Stimulated activated CD8-positive, alpha-beta memory T cell treated with anti-CD3 and anti-CD28 coated beads, Interleukin-12 subunit alpha, Interleukin-12 subunit beta, amount 100 ng/mL, for 24 hours (primary cell): ENCODE results near the gene SATB2.

ENCODE experiments used
- DNase-seq: peaks from one replicate; pipeline ENCODE4 v3.0.0-alpha.2; 2020; ENCODE audit errors: extremely low read depth

Gene SATB2

DNA sequence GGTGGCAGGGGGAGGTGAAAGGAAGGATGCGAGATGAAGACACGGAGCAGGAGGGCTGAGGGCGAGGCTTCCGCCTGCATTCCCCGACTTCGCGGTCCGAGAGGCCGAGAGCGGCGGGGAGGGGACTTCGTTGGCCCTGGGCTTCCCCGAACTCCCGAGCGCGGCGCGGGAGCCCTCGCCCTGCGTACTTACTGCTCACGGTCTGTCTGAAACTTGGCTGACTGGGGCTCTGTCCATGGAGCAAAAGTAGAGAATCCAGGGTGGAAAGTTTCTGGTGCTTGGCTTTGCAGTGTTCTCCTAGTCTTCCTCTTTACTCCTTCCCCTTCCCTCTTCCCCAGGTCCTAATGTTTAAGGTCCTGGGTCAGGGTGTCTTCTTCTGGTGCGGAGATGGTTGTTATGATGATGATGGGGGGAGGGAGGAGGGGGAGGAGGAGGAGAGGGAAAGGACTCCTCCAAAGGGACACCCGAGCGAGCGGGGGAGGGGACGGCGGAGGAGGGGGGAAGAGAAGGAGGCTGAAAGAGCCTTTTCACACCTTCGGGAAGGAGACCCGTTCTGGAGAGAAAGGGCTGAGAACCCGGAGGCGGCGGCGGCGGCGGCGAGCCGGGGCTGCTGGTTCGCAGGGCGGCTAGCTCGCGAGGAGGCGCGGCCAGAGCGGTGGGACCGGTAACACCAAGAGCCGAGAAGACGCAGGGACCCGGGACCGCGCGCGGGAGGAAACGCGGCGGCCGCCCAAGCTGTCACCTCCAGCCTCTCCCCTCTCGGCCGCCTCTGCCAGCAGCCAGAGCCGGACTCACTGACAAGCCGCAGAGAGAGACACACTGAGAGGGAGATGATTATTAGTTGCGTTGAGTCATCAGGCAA lies at the start of gene SATB2:
SATB2 (minus strand) TSS at position 793 of the 862 bp plus-strand sequence. CDS start 1,902 bp downstream, outside the sequence.
- DNase-seq, result no peak

DNA sequence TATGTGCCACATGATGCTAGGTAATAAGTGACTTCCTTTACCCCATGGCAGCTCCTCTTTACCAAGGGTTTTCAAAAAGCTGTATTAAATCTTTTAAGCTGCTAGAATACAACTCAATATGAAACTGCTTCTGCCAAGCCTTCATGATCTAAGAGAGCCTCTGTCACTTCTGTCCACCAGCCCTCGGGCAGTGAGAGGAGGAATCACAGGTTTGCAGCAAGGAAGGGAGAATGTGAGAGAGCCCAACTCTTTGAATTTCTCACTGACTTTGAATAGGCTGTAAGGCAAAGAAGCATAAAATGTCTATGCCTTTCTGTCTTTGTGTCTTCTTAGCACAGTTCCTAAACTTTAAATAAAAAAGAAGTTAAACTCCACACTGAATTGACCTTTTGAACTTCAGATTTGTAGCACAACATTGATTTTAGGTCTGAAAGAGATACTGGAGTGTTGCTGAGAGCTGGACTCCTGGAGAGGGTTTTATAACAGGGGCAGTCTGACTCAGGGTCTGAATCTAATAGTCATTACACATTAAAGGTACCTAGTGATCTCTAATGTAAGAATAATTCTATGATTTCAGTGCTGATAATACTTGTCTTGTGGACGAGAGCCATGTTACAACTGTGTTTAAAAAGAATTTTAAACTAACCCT lies 48.1 kb upstream of the SATB2 start:
- no peak for DNase-seq

DNA sequence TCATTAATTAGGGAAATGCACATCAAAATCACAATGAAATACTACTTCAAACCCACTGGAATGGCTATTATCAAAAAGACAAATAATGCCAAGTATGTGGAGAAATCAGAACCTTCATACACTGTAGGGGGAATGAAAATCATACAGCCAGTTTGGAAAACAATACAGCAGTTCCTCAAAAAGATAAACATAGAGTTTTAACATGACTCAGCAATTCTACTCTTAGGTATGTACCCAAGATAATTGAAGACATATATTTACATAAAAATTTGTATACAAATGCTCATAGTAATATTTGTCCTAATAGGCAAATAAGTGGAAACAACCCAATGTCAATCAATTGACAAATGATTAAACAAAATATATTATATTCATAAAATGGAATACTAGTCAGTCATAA lies 45.4 kb upstream of the SATB2 start:
- no peak for DNase-seq

DNA sequence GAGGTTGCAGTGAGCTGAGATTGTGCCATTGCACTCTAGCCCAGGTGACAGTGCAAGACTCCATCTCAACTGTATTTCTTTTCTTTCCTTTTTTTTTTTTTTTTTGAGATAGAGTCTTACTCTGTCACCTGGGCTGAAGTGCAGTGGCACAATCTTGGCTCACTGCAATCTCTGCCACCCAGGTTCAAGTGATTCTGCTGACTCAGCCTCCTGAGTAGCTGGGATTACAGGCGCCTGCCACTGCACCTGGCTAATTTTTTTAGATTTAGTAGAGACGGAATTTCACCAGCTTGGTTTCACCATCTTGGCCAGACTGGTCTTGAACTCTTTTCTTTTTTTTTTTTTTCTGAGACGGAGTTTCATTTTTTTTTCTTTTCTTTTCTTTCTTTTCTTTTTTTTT lies 41.3 kb upstream of the SATB2 start:
- DNase-seq, result no peak

DNA sequence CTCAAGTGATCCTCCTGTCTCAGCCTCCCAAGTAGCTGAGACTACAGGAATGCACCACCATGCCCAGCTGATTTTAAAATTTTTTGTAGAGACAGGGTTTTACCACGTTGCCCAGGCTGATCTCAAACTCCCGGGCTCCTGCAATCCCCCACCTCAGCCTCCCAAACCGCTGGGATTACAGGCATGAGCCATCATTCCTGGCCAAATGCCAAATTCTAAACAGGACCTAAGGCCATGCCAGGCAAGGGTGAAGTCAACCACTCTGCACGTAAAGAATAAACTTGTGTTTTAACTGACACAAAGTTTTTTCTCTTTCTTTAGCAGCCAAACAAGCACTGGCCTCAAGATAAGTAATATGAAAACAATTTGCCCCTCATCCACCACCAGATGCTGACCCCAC lies 37.4 kb upstream of the SATB2 start:
- DNase-seq, result no peak

DNA sequence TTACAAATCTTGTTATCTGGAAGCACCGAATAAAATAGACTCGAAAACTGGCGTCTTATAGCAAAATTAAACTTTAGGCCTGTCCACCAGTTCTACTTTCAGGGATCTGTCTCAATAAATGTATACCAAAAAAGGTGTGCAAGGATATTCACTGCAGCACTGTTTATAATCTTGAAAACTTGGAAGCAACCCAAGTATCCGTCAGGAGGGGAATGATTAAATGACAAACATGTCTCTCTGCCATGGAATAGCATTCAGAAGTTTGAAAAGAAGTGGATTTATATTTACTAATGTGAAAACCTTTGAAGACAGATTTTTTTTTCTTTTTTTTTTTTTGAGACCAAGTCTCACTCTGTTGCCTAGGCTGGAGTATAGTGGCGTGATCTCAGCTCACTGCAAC lies 32.3 kb upstream of the SATB2 start:
- DNase-seq, result no peak

DNA sequence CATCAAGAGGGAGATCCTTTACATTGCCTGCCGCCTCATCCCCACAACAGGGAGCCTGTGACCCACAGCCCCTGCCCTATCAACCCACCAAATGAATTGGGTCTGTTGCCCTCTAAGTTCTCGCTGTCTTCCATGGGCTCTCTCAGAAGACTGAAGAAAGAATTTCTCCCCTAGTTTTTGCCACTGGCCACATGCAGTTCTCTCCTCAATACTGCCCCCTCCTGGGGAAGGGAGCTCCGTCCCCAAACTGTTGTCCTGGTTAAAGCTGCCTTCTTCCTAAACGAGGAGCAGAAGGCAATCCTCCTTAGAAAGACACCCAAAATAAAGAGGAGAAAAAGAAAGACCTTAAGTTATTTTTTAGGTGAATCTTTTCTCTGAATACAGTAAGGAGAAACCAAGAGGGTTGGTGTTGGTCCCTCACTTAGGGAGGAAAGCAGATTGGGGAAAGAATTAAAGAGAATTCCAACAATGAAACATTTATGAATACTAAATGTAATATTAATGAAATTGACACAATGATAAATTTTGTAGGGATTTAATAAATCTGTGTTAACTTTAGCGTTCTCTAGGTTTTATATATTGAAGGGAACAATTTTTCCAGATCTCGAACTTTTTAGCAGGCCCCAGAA lies 31.1 kb upstream of the SATB2 start:
- DNase-seq, result peak; percentile 9

DNA sequence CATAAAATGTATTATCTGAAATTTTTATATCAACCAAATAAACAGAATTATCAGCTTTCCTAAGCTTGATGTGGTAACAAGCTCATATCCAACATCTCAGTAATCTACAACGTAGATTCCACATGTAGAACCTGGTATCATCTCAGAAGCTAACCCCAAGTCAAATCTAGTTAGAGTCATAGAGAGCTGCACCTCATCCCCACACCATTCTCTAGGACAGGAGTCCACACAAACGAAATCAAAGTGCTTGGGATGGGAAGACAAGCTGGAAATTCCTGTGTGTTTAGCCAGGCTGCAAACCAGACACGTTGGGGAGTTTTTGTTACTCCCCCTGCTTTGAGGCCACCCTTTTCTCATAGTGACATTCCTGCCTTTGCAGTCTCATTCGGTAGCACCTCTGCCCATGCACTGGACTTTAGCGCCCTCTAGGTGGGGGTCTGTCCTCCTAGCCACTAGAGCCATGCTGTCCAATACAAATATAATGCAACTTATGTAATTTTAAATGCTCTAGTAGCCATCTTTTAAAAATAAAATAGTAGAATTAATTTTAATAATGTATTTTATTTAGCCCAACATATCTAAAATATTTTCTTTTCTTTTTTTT lies 28.1 kb upstream of the SATB2 start:
- DNase-seq, result no peak

DNA sequence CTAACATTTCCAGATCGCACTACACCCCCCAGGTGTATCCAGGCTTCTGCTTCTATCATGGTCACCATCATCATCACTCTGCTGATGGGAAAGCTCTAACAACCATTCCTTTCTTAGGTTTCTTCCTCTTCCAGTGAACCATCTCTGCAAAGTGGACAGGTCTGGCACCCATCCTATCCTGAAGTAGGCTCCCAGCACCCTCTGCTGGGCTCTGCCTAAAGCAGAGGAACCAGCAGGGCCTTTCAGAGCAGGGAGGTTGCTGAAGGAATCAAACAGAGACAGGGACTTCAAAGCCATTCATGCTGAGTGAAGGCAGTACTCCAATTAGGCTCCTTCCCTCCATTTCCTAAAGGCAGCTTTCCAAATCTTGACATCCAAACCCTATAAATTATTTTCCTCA lies 27.2 kb upstream of the SATB2 start:
- no peak for DNase-seq

DNA sequence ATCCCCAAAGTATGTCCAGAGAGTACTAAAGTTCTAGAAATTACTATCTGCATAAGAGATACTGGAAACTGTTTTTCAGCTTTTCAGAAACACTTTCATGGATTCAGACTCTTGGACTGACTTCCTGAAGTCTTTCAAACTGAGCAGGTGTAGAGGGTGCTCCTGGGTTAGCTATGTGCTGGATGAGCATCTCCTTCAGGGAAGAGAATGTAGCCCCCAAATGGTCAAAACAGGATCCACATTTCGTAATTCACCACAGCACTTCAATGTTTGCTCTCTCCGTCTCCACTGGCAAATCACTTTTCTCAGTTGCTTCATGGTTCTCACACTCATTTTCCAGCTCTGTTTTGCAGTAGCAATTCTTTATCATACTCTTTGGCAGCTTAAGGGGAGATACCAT lies 23.2 kb upstream of the SATB2 start:
- DNase-seq, result no peak

DNA sequence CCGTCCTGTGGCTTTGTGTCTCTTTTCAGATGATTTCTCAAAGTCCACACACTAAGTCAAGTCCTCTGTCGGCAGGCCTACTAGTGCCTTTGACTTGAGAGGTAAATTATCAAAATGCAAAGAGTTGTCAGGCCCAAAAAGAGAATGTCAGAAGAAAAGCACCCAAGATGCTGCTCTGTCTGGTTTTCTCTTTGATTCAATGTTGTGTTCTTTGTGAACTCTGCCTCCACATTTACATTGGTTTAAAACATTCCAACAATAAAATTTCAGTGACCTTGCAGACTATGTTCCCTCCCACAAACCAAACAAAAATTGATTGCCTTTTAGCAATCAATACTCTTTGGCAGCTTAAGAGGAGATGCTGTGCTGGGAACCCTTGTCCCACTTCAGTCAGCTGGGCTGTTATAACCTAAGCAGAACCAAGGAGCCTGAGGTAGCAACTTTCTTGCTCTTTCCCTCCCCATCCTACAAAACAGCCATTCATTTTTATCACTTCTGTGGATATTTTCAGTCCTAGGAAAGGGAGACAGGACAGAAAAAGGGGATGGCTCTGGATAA lies 19.6 kb upstream of the SATB2 start:
- DNase-seq, result no peak

DNA sequence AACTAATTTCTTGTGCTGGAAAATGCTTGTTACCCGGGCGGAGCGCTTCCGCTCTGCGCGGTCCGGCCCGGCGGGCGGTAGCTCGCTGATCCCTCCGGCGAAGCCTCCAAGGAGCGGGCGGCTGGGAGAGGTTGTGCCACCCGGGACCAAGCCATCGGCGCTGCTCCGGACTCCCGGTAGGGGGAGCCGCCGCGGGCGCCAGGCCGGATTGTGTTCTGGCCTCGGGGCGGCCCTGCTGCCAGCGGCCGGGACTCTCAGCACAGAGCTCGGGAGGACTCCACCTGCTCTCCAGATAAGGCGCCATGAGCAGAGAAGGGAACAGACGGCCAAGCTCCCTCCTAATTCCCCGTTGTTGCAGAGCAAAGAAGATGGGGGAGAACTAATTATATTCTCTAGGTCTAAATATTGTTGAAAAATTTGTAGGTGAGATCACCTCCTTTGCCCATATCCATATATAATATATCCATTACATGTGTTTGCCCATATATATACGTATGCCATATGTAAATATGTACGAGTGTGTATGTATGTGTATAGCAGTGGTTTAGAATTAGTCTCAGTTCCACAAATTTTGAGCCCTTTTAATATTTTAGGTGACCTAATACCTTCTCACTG lies 13.8 kb upstream of the SATB2 start:
- no peak for DNase-seq

DNA sequence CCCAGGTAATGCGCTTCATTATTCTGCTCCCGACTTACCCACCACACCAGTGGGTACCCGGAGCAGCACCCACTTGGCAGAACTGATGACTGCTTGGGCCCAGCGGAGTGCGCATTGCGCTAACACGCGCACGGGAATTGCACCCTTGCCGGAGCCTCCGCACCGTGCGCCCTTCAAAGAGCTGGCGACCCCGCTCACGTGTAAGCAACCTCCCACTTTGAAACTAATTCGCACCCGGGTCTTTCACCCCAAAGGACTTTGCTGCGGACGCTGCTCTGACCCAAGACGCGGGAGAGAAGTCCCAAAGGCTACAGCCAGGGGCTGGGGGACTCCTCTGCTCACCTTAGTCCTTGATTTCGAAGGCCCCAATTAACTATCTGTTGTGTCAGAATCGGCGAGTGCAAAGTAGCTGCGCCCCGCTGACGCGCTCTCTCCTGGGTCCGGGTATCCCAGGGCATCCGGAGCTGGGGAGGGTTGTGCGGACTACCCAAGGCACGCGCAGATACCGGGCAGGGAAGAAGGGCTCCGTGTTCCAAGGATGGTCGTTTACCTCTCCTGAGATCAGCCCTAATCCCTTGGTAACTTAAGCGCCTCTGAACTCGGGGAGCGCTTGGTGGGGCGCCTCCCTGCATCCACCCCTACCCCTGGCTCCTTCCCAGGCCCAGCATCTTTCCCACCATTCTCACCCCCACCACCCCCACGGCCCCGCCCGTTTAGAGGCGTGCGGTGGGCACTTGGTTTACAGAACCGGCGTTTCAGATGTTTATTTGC lies 13.1 kb upstream of the SATB2 start:
- no peak for DNase-seq

DNA sequence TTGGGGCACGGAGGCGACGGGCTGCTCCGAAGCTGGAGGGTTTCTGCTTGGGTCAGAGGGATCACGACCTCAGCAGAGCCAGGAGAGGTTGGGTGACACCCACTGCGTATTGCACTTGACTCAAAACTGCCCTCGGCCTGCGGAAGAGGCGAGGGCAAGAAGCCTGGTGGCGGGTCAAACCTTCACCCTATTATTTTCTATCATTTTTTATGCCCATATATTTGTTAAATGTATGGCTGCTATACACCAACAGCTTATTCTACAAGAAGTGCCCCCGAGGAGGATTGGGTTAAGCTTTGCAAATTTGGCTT lies 12.6 kb upstream of the SATB2 start:
- DNase-seq, result no peak

DNA sequence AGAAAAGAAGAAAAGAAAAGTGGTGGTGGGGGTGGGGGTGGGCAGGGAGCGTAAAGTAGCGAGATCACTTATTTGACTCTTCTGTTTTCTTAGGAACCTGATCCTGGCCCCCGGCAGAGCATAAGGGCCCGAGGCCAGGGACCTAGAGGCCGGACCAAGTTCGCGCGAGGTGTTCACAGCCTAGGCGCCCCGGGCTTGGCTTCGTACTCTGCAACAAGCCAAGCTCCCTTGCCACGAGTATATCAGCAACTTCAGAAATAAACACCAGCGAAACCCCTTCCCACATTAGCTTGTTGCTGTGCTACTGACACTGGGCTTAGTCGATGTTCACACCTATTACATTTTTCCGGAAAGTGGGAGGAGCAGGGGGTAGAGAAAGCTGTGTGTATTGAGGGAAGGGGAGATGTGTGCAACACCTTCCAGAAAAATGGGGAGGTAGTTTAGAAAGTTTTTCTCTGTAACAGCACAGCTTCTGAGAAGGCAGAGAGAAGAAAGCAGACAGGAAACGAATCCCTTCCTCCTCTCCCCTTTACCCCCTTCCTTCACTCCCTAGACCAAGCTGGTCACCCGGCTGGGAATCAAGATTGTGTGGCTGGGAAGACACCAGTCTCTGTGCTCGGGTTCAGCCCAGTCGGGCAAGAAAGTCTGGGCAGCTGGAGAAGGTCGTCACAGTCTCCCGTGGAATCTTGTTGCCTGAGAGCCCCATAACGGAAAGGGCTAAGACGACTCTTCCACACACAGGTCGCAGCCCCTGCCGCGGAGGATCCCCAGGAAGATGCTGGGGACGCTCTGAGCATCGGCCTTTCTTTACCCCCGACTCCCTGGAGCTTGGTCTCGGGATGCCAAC lies 12.0 kb upstream of the SATB2 start:
- DNase-seq, result no peak

DNA sequence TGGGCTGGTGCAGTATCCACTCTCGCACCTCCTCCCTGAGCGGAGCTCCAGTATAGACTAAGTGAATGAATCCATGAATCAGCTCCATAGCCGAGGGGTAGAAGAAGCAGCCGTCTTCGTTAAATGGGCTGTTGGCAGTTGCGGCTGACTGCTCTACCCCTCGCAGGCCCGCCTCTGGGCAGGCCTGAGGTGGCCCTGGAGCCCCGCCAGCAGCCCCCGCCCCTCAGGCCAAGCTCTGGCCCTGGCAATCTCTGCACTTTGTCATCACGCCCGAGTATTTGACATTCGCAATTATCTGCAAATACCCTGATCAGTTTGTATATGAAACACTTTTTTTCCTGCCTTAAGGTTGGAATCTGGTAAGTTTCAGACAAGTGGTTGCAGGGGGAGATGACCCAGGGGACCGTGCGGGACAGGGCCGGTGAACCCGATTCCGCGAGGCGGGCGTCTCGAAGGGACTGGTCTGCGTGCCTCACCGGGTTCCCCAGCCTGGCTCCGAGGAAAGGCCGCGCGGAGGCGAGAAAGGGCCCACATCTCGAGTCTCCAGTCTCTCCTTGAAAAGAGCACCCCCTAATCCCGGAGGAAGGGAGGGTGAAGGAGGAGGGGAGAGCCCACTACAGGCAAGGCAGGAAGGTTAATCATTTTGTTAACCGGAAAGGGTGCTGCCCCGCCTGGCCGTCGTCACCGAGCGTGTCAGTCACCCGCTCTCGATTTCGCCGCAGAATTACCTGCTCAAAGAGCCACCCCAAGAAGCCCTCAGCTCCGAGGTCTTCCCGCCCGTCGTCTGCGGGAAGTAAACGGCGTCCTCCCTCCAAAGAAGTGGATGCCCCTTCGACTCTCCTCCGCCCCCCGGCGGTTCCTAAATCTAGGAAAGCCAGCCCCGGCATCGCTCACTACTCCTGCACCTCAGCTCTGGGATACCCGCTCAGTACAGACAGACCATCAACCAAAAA lies 11.1 kb upstream of the SATB2 start:
- DNase-seq, result no peak

DNA sequence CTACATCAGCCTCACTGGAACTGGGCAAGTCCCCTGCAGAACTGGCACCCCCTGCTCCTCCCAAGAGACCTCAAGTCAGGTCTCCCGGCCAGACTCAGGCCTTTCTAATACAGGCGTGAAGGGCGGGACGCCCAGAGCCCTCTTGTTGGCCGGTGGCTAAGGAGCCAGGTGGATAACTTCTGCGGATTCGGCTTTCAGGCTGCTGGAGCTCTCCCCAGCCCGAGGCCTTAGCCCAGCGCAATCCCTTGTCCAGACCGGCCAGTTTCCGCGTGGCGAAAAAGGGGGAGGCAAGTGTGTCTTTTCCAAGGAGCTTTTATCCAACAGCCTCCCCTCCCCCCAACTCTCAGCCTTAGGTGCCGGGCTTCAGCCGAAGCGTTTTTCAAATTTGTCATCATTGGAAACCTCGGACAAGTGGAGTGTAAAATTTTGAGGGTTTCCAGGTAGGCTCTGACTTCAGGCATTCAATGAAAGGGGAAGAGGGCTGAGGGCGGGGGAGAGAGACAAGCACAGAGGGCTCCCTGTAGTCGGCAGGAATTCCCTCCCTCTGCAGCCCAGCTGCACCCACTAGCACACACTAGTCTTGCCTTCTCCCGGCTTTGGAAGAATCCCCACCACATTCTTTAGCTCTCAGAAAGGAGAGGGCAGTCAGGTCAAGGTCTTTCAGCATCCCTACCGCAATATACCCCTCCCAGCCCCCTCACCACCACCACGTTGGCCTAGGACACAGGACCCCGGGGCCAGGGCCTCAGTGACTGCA lies 9.5 kb upstream of the SATB2 start:
- no peak for DNase-seq

DNA sequence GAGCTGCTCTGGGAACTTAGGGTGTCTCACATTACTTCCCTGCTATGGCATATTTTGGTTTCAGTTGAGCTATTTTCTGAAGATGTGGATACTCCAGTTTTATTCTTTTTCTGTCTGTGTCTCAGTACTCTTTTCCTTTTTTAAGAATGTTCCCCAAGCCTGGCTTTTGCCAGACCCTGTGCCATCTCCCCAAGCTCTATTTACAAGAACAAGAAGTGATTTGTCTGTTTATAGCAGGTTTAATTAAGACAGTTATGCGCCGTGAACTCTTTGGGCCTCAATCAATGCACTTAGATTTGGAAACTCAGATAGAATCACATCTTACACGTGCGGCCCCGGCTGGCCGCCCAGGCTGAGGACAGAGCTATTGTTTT lies 8.9 kb upstream of the SATB2 start:
- DNase-seq, result no peak
